ENCODE data around the gene MED20. TPM values are rescaled to one million over a fixed set of nuclear protein-coding genes. Genes with fewer than 3 reads are reported as not detected.
A peak's percentile ranks its signal among the peaks of the same experiment; 100 is the strongest.

MED20 gene, protein sequence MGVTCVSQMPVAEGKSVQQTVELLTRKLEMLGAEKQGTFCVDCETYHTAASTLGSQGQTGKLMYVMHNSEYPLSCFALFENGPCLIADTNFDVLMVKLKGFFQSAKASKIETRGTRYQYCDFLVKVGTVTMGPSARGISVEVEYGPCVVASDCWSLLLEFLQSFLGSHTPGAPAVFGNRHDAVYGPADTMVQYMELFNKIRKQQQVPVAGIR
- 10 to 100 TPM; 18.5 to 21.4 TPM for total RNA-seq

DNA sequence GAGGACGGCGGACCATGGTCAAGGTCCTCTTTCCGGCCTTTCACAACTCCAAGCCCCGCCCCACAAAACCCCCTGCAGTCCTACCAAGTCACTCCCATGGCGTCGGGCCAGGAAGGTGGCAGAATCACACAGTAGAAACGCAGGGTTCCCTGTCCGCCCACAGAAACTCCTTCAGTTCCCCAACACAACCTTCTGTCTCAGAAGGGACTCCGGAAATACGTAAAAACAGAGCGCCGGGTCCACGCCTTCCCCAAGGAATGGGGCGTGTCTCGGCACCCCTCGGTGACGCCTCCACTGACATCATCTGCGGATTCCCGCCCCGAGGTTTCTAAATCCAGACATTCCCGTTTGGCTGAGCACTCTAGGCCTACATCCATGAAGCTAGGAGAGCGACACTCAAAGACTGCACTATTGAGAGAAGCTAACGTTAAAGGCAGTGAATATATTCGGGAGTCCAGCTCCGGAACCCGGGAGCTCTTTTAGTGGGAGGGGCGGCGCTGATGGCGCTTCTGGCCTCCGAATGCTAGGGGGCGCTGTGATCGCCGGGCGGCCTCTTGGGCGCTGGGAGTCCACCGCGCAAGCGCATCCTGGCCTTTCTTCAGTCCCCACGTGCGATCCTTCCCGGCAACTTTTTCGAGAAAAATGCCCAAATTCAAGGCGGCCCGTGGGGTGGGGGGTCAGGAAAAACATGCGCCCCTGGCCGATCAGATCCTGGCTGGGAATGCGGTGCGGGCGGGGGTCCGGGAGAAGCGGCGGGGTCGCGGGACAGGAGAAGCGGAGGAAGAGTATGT lies at the start of gene MED20, which contains the start of gene BYSL:
Gene MED20 (minus strand): TSS at position 219 of the 791 bp plus-strand sequence. CDS start 121 bp downstream, at position 98.
Gene BYSL (plus strand): TSS at position 579 of the 791 bp plus-strand sequence. CDS start 64 bp downstream, at position 643.
- H3K4me1 Mint-ChIP-seq, result peaks cover 38% of the 10 kb centered on the region
- no peaks in the 10 kb centered on the region for H3K9me3 Mint-ChIP-seq
- H3K27ac Mint-ChIP-seq, result peak within 1 kb of the TSS; percentile 96
- H3K36me3 Mint-ChIP-seq, result peaks cover 21% of the 10 kb centered on the region
- peak within 1 kb of the TSS; percentile 96 for H3K4me3 Mint-ChIP-seq
- DNase-seq (peak; percentile 96), ATAC-seq (ENCODE audit: low read depth) (peak; percentile 89)
- no peaks in the 10 kb centered on the region for H3K27me3 Mint-ChIP-seq
- POLR2A ChIA-PET, result interaction anchor here (0.6 to 10.1 kb wide), 19 partner anchors 9 to 296 kb away, joined by 3 to 159 read pairs (median 5); partner anchors contain the start of genes TAF8, TOMM6 and USP49

DNA sequence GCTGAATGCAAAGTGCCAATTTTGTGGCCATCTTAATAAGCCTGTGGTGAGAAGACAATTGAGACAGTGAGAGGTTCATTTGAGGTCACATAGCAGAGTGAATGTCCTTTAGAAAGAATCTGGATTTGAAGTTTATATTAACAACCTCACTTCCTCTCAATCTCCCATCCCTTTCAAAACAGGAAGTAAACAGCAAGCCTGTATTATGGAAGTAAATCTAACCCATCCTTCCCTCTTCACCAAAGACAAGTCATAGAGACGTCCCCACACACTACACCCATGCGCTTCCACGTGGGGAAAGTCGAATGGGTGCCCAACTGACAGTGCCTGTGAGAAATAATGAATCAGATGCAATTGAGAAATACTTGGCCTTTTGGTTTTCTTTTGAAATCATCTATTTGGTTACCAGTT lies 49.5 kb upstream of the MED20 start:
- Mint-ChIP-seq H3K4me1 (peaks cover 33% of the 10 kb centered on the region), H3K27me3 (no peaks in the 10 kb centered on the region), H3K4me3 (peak overlapping the region; percentile 34), H3K27ac (peak overlapping the region; percentile 81), H3K36me3 (peaks cover 11% of the 10 kb centered on the region), H3K9me3 (no peaks in the 10 kb centered on the region)
- POLR2A ChIA-PET, result interaction anchor here (0.6 kb wide), 1 partner anchor 8 kb away, joined by 3 read pairs; no protein-coding TSS in a partner anchor
- peak; percentile 32 for ATAC-seq (ENCODE audit: low read depth)
- DNase-seq, result no peak

DNA sequence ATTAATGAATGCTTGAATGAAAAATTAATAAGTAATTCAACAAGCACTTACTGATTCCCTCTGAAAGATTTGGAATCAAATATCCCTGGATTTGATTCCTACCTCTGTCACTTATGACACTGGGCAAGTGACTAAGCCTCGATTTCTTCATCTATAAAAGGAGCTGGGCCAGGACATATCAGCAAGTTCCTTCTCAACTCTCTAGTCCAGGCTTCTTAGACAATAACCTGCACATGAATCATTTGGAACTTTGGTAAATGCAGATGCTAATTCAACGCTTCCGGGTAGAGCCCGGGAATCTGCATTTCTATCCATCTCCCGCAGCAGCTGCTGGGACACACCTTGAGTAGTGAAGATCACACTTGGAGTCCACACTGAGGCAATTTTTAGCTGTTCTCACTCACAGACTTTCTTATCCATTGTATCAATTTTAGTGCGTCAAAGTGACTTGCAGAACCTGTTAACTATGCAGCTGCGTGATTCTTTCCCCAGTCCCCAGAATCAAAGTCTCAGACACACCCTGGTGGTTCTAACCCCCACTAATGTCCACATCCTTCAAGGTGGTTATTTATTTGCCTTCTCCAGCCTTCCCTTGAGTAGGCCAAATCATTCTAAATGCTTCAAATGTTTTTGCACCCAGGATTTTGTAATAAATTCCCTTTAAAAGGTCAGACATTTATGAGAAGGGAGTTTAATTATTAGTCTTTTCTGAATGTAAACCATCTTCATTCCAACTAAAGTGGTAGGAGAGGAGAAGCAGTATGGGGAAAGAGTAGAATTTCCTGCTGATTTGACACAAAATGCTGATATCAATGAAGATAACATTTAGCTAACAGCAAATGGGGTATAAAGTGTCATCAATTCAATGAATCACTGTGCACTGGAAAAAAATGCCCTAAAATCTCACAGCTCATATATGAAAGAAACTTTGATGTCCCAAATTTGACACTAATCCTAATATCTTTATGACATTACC lies 46.7 kb upstream of the MED20 start:
- H3K4me3 Mint-ChIP-seq, result no peak overlapping the region
- H3K4me1 Mint-ChIP-seq, result peaks cover 51% of the 10 kb centered on the region
- POLR2A ChIA-PET, result interaction anchor here (0.6 to 1.0 kb wide), 2 partner anchors 21 to 29 kb away, joined by 3 to 4 read pairs; no protein-coding TSS in a partner anchor
- peak overlapping the region; percentile 6 for H3K27ac Mint-ChIP-seq
- H3K27me3 Mint-ChIP-seq, result no peaks in the 10 kb centered on the region
- H3K36me3 Mint-ChIP-seq, result peaks cover 17% of the 10 kb centered on the region
- ATAC-seq (ENCODE audit: low read depth) (no peak), DNase-seq (no peak)
- no peaks in the 10 kb centered on the region for H3K9me3 Mint-ChIP-seq

DNA sequence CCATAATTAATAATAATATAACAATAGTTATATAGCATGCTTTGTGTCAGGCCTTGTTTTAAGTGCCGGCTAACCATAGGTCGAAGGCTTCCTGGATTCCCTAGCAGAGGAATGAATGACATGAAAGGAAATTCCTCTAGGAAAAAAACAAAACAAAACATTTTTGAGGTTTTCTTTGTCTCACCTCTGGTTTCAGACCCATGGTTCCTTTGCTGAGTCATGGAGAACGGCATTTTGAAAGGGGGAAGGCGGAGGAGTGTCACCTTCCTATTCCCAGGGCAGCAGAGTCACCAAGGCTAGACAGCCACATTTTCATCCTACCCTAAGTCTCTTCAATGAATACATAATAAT lies 46.0 kb upstream of the MED20 start:
- no peak for DNase-seq
- Mint-ChIP-seq H3K9me3 (no peaks in the 10 kb centered on the region), H3K27me3 (no peaks in the 10 kb centered on the region), H3K27ac (no peak overlapping the region), H3K4me3 (no peak overlapping the region), H3K36me3 (peaks cover 14% of the 10 kb centered on the region), H3K4me1 (peaks cover 47% of the 10 kb centered on the region)
- no peak for ATAC-seq (ENCODE audit: low read depth)
- POLR2A ChIA-PET, result no interaction called here

DNA sequence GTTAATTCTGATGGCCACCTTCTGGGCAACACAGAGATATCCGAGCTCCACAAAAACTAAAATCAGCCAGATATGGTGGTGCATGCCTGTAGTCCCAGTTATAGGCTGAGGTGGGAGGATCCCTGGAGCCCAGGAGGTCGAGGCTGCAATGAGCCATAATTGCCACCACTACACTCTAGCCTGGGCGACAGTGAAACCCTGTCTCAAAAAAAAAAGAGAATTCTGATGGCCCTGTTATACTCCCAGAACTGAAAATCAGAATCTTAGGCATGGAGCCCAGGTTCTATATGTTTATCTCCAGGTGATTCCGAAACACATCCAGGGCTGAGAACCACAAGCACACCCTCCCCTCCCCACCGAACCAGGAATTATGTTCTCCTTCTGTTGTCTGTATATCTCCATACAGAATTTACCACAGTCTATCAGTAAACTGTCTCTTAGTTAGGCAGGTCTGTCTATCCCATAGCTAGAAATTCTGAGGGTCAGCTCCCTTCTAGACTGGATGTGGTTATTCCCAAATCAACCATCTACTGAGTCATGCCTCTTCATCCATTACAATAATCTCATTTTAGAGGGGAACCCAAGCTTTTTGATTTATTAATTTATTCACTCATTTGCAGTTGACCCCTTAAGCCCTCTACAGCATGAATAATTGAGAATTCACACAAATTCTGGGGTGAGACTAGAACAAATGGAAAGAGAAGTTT lies 45.4 kb upstream of the MED20 start:
- Mint-ChIP-seq H3K27me3 (no peaks in the 10 kb centered on the region), H3K36me3 (peaks cover 18% of the 10 kb centered on the region), H3K27ac (no peak overlapping the region), H3K4me1 (peaks cover 52% of the 10 kb centered on the region), H3K9me3 (no peaks in the 10 kb centered on the region), H3K4me3 (no peak overlapping the region)
- POLR2A ChIA-PET, result interaction anchor here (1.0 kb wide), 1 partner anchor 24 kb away, joined by 3 read pairs; no protein-coding TSS in a partner anchor
- DNase-seq (no peak), ATAC-seq (ENCODE audit: low read depth) (no peak)

DNA sequence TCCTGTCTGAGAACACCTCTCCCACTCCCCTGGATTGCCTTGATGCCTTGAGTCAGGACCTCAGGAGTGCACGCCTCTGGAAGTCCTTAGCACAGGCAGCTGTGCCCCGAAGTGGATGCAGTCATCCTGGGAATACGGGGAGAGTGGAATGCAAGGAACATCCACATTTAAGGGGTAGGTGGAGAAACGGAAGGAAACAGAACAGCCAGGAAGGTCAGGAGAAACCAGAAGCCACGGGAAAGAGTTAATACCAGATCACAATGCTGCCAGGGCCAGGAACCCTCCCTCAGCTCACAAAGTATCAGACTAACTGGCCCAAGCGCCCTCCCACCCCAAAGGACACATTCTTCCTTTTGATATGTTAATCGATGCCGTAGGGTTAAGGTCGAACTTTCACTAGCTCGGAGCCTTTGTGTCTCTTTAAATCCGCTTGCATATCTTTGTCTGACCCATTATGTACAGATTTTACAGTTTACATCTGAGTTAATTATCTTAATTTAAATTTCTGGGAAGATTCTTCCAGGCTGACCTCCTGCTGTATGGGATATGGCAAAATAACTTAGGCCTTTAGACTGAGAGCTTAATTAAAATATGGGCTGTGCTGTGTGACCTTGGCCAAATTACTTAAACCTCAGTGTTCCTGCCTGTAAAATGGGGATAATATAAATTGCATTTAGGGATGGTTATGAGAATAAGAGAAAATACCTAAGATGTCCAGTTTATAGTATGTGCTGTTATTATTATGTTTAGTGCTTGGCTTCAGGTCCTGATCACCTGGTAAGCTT lies 44.7 kb upstream of the MED20 start:
- POLR2A ChIA-PET, result interaction anchor here (1.0 kb wide), 1 partner anchor 23 kb away, joined by 3 read pairs; no protein-coding TSS in a partner anchor

DNA sequence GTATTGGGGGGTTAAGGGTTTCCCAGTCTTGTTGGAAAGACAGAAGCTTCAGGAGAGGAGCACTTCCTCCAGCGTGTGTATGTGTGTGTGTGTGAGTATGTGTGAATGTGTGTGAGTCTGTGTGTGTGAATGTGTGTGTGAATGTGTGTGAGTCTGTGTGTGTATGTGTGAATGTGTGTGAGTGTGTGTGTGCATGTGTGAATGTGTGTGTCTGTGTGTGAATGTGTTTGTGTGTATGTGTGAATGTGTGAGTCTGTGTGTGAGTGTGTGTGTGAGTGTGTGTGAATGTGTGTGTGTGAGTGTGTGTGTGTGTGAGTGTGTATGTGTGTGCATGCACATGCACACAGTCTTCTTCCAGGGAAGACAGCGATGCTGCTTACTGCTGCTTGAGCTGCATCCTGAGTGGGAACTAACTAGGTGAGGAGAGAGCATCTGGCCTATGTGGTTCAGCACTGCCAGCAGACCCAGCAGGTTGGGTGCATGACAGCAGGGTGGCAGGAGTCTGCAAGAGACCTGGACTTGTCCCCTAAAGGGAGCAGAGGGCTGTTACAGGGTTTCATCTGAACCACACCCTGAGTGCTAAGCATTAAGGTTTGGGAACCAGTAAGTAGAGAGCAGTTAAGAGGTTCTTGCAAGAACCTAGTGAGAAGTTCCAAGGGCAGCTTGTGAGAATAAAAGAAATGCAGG lies 43.4 kb upstream of the MED20 start:
- Mint-ChIP-seq H3K9me3 (no peaks in the 10 kb centered on the region), H3K36me3 (peaks cover 15% of the 10 kb centered on the region), H3K27me3 (no peaks in the 10 kb centered on the region), H3K4me3 (no peak overlapping the region), H3K4me1 (peaks cover 45% of the 10 kb centered on the region), H3K27ac (peak overlapping the region; percentile 39)
- ATAC-seq (ENCODE audit: low read depth), result peak; percentile 37
- POLR2A ChIA-PET, result interaction anchor here (0.7 to 1.1 kb wide), 3 partner anchors 12 to 26 kb away, joined by 3 to 4 read pairs (median 4); no protein-coding TSS in a partner anchor
- no peak for DNase-seq

More for the DNA sequence above, 44.7 kb upstream of the MED20 start:
- H3K36me3 Mint-ChIP-seq, result peaks cover 18% of the 10 kb centered on the region
- ATAC-seq (ENCODE audit: low read depth) (no peak), DNase-seq (no peak)
- H3K4me3 Mint-ChIP-seq, result no peak overlapping the region
- peak overlapping the region; percentile 56 for H3K27ac Mint-ChIP-seq
- H3K4me1 Mint-ChIP-seq, result peaks cover 49% of the 10 kb centered on the region
- H3K9me3 Mint-ChIP-seq, result no peaks in the 10 kb centered on the region
- no peaks in the 10 kb centered on the region for H3K27me3 Mint-ChIP-seq

DNA sequence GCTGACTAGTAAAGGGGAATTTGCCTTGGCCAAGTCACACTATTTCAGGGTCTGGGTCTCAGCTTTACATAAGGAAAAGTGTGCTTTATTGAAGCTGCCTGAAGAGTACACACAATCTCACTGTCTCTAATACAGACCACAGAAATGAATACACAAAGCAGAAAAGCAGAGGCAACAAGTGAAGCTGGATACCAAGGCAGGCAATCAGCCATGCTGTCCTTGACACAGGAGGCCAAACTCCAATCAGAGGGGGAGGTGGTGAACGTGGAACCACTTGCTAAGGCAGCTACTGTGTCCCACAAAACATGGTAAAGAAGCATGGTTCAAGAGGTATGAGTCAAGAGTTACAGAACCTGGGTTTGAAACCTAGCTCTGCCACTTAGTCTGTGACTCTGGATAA lies 42.4 kb upstream of the MED20 start:
- Mint-ChIP-seq H3K36me3 (peaks cover 20% of the 10 kb centered on the region), H3K27ac (peak overlapping the region; percentile 31), H3K4me1 (peaks cover 53% of the 10 kb centered on the region), H3K4me3 (no peak overlapping the region), H3K9me3 (no peaks in the 10 kb centered on the region), H3K27me3 (no peaks in the 10 kb centered on the region)
- POLR2A ChIA-PET, result interaction anchor here (0.7 to 1.1 kb wide), 4 partner anchors 13 to 76 kb away, joined by 3 to 4 read pairs (median 4); no protein-coding TSS in a partner anchor
- ATAC-seq (ENCODE audit: low read depth), result no peak
- peak; percentile 8 for DNase-seq

DNA sequence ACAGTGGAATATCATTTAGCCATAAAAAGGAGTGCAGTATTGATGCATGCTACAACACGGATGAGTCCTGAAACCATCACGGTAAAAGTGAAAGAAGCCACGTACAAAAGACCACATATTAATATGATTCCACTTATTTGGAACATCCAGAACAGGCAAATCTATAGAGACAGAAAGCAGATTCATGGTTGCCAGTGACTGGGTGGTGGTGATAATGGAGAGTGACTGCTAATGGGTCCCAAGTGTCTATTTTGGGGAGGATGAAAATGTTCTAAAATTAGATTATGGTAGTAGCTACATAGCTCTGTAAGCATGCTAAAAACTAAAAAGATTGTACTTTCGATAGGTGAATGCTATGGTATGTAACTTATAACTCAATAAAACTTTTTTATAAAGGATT lies 39.1 kb upstream of the MED20 start:
- ATAC-seq (ENCODE audit: low read depth) (no peak), DNase-seq (no peak)
- Mint-ChIP-seq H3K36me3 (peaks cover 24% of the 10 kb centered on the region), H3K27ac (no peak overlapping the region), H3K9me3 (no peaks in the 10 kb centered on the region), H3K4me1 (peaks cover 44% of the 10 kb centered on the region), H3K27me3 (no peaks in the 10 kb centered on the region), H3K4me3 (no peak overlapping the region)
- POLR2A ChIA-PET, result interaction anchor here (0.7 to 1.8 kb wide), 2 partner anchors 22 to 153 kb away, joined by 3 to 4 read pairs; no protein-coding TSS in a partner anchor

DNA sequence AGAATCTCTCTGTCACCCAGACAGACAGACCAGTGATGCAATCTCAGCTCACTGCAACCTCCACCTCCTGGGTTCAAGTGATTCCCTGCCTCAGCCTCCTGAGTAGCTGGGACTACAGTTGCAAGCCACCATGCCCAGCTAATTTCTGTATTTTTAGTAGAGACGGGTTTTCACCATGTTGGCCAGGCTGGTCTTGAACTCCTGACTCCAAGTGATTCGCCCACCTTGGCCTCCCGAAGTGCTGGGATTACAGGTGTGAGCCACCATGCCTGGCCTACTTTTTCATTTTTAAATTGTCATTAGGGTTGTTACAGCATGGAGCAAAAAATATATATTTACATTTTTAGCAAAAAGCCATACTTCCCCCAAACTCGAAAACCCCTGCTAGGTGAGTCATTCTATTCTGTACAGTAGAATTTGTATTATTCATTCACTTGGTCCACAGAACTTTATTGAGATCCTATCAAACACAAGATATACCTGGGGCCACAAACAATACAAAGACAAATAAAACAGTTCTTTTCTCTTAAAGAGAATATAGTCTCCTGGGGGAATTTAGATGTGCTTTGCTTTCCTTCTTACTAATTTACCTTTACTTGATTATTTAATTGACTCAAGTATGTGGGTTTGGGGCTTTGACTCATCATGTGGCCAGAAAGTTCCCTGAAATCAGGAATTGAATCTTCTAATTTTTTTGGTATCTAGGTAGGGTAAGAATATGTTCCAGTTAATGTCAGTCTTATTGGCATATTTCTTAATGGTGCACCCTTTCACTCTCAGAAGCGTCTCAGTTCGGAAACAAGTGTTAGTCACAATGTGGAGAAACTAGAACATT lies 37.3 kb upstream of the MED20 start:
- H3K36me3 Mint-ChIP-seq, result peaks cover 19% of the 10 kb centered on the region
- H3K4me1 Mint-ChIP-seq, result peaks cover 30% of the 10 kb centered on the region
- DNase-seq (no peak), ATAC-seq (ENCODE audit: low read depth) (peak; percentile 40)
- H3K4me3 Mint-ChIP-seq, result peak overlapping the region; percentile 14
- H3K27me3 Mint-ChIP-seq, result no peaks in the 10 kb centered on the region
- no peaks in the 10 kb centered on the region for H3K9me3 Mint-ChIP-seq
- H3K27ac Mint-ChIP-seq, result peak overlapping the region; percentile 77
- POLR2A ChIA-PET, result interaction anchor here (0.6 to 0.7 kb wide), 3 partner anchors 16 to 81 kb away, joined by 3 to 4 read pairs (median 3); partner anchors contain the start of gene CCND3
